Measurements from ENCODE around the gene STAG2. TPM values are rescaled to one million over a fixed set of nuclear protein-coding genes. Genes with fewer than 3 reads are reported as not detected.
A peak's percentile ranks its signal among the peaks of the same experiment; 100 is the strongest.
"Not testable (repeated sequence)": the region's sequence is repeated elsewhere in the genome, so short reads cannot be mapped to it uniquely, and the experiment has no call there.

The STAG2 gene
- polyA plus RNA-seq, 3 donors = 20.6 to 56.2 (median 40.9) TPM

GRCh38 chrX:124045109-124045508, 83.6 kb downstream of the STAG2 start:
- H3K4me1 Mint-ChIP-seq = no peaks in the 10 kb centered on the region
- no peak overlapping the region for H3K27ac Mint-ChIP-seq
- Histone ChIP-seq H3K4me2 (replicated peaks; ENCODE audit: extremely low read depth, low read length, poor library complexity, severe bottlenecking) (no peak overlapping the region), H3K4me3 (replicated peaks in 1 of 3; ENCODE audit: low read depth in 2 of 3, low read length in 3 of 3) (no peak overlapping the region), H2AFZ (ENCODE audit: insufficient read depth, low read depth, low read length, poor library complexity, severe bottlenecking) (no peak overlapping the region), H3K79me2 (ENCODE audit: insufficient read depth, low read length) (peaks cover 6% of the 10 kb centered on the region), H3K36me3 (replicated peaks in 1 of 2; ENCODE audit: control insufficient read depth in 1 of 2, insufficient read depth in 2 of 2, low read length in 2 of 2) (peaks cover 30 to 84% of the 10 kb centered on the region in 2 donors), H3K4me1 (ENCODE audit: control insufficient read depth in 1 of 2, insufficient read depth in 2 of 2, low read length in 2 of 2) (no peaks in the 10 kb centered on the region), H3K27me3 (ENCODE audit: control insufficient read depth in 2 of 2, insufficient read depth in 2 of 2, low read length in 2 of 2) (no peaks in the 10 kb centered on the region), H3K9ac (ENCODE audit: insufficient read depth, low read length, poor library complexity, severe bottlenecking) (no peak overlapping the region), H3K27ac (ENCODE audit: low read depth in 1 of 2, low read length in 2 of 2) (no peak overlapping the region), H3K9me3 (replicated peaks in 1 of 2; ENCODE audit: control insufficient read depth in 1 of 2, insufficient read depth in 1 of 2, low read length in 2 of 2) (no peaks in the 10 kb centered on the region), H4K20me1 (ENCODE audit: insufficient read depth, low read length) (peaks cover 49% of the 10 kb centered on the region)
- DNase-seq = peak in 1 of 3 donors; percentile 9
- no peaks in the 10 kb centered on the region for H3K9me3 Mint-ChIP-seq
- H3K4me3 Mint-ChIP-seq = no peak overlapping the region
- peaks cover 44 to 54% of the 10 kb centered on the region in 2 donors for H3K36me3 Mint-ChIP-seq
- H3K27me3 Mint-ChIP-seq (ENCODE audit: low read depth in 3 of 3) = peaks cover 0 to 2% (median 0%) of the 10 kb centered on the region in 3 donors
- WGBS (ENCODE audit: insufficient coverage) = no CpG with 5 or more reads among the region's 4 CpGs
- no peak for TF ChIP-seq CTCF (IDR thresholded peaks at IDR 0.05)
- intact Hi-C loops (cut with micrococcal nuclease) = no loop called here

GRCh38 chrX:124084417-124084816, 122.9 kb downstream of the STAG2 start:
- peaks cover 29% of the 10 kb centered on the region for H4K20me1 ChIP-seq (ENCODE audit: insufficient read depth, low read length)
- not testable (repeated sequence) for H3K4me2 ChIP-seq (replicated peaks; ENCODE audit: extremely low read depth, low read length, poor library complexity, severe bottlenecking); H3K4me3 ChIP-seq (replicated peaks in 1 of 3; ENCODE audit: low read depth in 2 of 3, low read length in 3 of 3); H3K9me3 ChIP-seq (replicated peaks in 1 of 2; ENCODE audit: control insufficient read depth in 1 of 2, insufficient read depth in 1 of 2, low read length in 2 of 2); H3K27me3 ChIP-seq (ENCODE audit: control insufficient read depth in 2 of 2, insufficient read depth in 2 of 2, low read length in 2 of 2); H3K79me2 ChIP-seq (ENCODE audit: insufficient read depth, low read length); H3K27ac Mint-ChIP-seq; H3K4me3 Mint-ChIP-seq; H2AFZ ChIP-seq (ENCODE audit: insufficient read depth, low read depth, low read length, poor library complexity, severe bottlenecking); H3K27me3 Mint-ChIP-seq (ENCODE audit: low read depth in 3 of 3); H3K9me3 Mint-ChIP-seq; DNase-seq; H3K9ac ChIP-seq (ENCODE audit: insufficient read depth, low read length, poor library complexity, severe bottlenecking); H3K27ac ChIP-seq (ENCODE audit: low read depth in 1 of 2, low read length in 2 of 2); H3K4me1 ChIP-seq (ENCODE audit: control insufficient read depth in 1 of 2, insufficient read depth in 2 of 2, low read length in 2 of 2); H3K4me1 Mint-ChIP-seq
- no CpG with 5 or more reads among the region's 6 CpGs for WGBS (ENCODE audit: insufficient coverage)
- H3K36me3 ChIP-seq (replicated peaks in 1 of 2; ENCODE audit: control insufficient read depth in 1 of 2, insufficient read depth in 2 of 2, low read length in 2 of 2) = peaks cover 59 to 96% of the 10 kb centered on the region in 2 donors
- intact Hi-C loops (cut with micrococcal nuclease) = loop anchor here in 1 of 2 donors (10.0 kb wide), 1 partner anchor 470 kb away; no protein-coding TSS in a partner anchor
- peaks cover 48 to 68% of the 10 kb centered on the region in 2 donors for H3K36me3 Mint-ChIP-seq
